ENCODE data around the gene ENPP1. TPM values are rescaled to one million over a fixed set of nuclear protein-coding genes. Genes with fewer than 3 reads are reported as not detected.

Gene ENPP1
- total RNA-seq, 1 donor from 2014 or later = 32.4 TPM

- Mint-ChIP-seq H3K9me3 (ENCODE audit: unreplicated experiment) (no peaks in the 10 kb centered on the region), H3K4me1 (ENCODE audit: unreplicated experiment) (no peaks in the 10 kb centered on the region), H3K27me3 (ENCODE audit: unreplicated experiment) (no peaks in the 10 kb centered on the region), H3K4me3 (ENCODE audit: unreplicated experiment) (no peak overlapping the region), H3K27ac (ENCODE audit: unreplicated experiment) (no peak overlapping the region), H3K36me3 (ENCODE audit: low read depth, unreplicated experiment) (peaks cover 14% of the 10 kb centered on the region)
- TF ChIP-seq, protein P1, sequence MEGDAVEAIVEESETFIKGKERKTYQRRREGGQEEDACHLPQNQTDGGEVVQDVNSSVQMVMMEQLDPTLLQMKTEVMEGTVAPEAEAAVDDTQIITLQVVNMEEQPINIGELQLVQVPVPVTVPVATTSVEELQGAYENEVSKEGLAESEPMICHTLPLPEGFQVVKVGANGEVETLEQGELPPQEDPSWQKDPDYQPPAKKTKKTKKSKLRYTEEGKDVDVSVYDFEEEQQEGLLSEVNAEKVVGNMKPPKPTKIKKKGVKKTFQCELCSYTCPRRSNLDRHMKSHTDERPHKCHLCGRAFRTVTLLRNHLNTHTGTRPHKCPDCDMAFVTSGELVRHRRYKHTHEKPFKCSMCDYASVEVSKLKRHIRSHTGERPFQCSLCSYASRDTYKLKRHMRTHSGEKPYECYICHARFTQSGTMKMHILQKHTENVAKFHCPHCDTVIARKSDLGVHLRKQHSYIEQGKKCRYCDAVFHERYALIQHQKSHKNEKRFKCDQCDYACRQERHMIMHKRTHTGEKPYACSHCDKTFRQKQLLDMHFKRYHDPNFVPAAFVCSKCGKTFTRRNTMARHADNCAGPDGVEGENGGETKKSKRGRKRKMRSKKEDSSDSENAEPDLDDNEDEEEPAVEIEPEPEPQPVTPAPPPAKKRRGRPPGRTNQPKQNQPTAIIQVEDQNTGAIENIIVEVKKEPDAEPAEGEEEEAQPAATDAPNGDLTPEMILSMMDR (IDR thresholded peaks at IDR 0.05; ENCODE audit: unreplicated experiment) = no peak
- no peak for DNase-seq (ENCODE audit: low spot score)
These were observed 82.3 kb downstream of the ENPP1 start for GRCh38 chr6:131890091-131890490.

GRCh38 chr6:131893198-131893597 lies 85.4 kb downstream of the ENPP1 start:
- no peak overlapping the region for H3K4me3 Mint-ChIP-seq (ENCODE audit: unreplicated experiment)
- H3K36me3 Mint-ChIP-seq (ENCODE audit: low read depth, unreplicated experiment) = peaks cover 12% of the 10 kb centered on the region
- no peaks in the 10 kb centered on the region for H3K27me3 Mint-ChIP-seq (ENCODE audit: unreplicated experiment)
- TF ChIP-seq, protein P1 (IDR thresholded peaks at IDR 0.05; ENCODE audit: unreplicated experiment) = no peak
- no peak overlapping the region for H3K27ac Mint-ChIP-seq (ENCODE audit: unreplicated experiment)
- no peaks in the 10 kb centered on the region for H3K4me1 Mint-ChIP-seq (ENCODE audit: unreplicated experiment)
- H3K9me3 Mint-ChIP-seq (ENCODE audit: unreplicated experiment) = no peaks in the 10 kb centered on the region
- DNase-seq (ENCODE audit: low spot score) = no peak

GRCh38 chr6:131894493-131895424 lies 86.9 kb downstream of the ENPP1 start:
- H3K27ac Mint-ChIP-seq (ENCODE audit: unreplicated experiment) = no peak overlapping the region

DNA sequence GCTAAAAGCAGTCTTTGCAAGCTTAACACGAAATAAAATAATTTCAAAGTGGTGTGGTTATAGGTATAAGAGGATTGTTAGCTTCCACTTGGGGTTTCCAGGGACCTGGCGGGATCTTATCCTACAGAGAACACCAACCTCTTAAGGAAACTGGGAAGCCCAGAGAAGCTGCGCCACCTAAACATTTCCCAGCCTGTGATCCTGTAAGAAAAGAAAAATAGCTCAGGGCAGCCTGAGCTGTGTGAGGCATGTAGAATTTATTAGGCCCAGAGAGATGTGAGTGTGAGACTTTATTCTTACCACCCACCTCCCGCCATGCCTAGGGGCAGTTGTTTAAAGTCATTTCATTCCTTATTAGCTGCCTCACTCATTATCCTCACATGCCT lies 89.2 kb downstream of the ENPP1 start:
- Mint-ChIP-seq H3K27ac (ENCODE audit: unreplicated experiment) (no peak overlapping the region), H3K9me3 (ENCODE audit: unreplicated experiment) (no peaks in the 10 kb centered on the region), H3K4me1 (ENCODE audit: unreplicated experiment) (peaks cover 15% of the 10 kb centered on the region), H3K27me3 (ENCODE audit: unreplicated experiment) (peaks cover 3% of the 10 kb centered on the region), H3K36me3 (ENCODE audit: low read depth, unreplicated experiment) (peaks cover 3% of the 10 kb centered on the region), H3K4me3 (ENCODE audit: unreplicated experiment) (no peak overlapping the region)
- TF ChIP-seq, protein P1 (IDR thresholded peaks at IDR 0.05; ENCODE audit: unreplicated experiment) = no peak
- DNase-seq (ENCODE audit: low spot score) = no peak

More at GRCh38 chr6:131894493-131895424, 86.9 kb downstream of the ENPP1 start:
- no peak for DNase-seq (ENCODE audit: low spot score)
- TF ChIP-seq, protein P1 (IDR thresholded peaks at IDR 0.05; ENCODE audit: unreplicated experiment) = no peak
- H3K9me3 Mint-ChIP-seq (ENCODE audit: unreplicated experiment) = no peaks in the 10 kb centered on the region
- peaks cover 3% of the 10 kb centered on the region for H3K36me3 Mint-ChIP-seq (ENCODE audit: low read depth, unreplicated experiment)
- peaks cover 2% of the 10 kb centered on the region for H3K27me3 Mint-ChIP-seq (ENCODE audit: unreplicated experiment)
- no peaks in the 10 kb centered on the region for H3K4me1 Mint-ChIP-seq (ENCODE audit: unreplicated experiment)
- H3K4me3 Mint-ChIP-seq (ENCODE audit: unreplicated experiment) = no peak overlapping the region

- TF ChIP-seq, protein P1 (IDR thresholded peaks at IDR 0.05; ENCODE audit: unreplicated experiment) = no peak
- no peak overlapping the region for H3K27ac Mint-ChIP-seq (ENCODE audit: unreplicated experiment)
- no peak for DNase-seq (ENCODE audit: low spot score)
- H3K9me3 Mint-ChIP-seq (ENCODE audit: unreplicated experiment) = no peaks in the 10 kb centered on the region
- peaks cover 15% of the 10 kb centered on the region for H3K4me1 Mint-ChIP-seq (ENCODE audit: unreplicated experiment)
- H3K4me3 Mint-ChIP-seq (ENCODE audit: unreplicated experiment) = no peak overlapping the region
- H3K27me3 Mint-ChIP-seq (ENCODE audit: unreplicated experiment) = peaks cover 4% of the 10 kb centered on the region
- peaks cover 3% of the 10 kb centered on the region for H3K36me3 Mint-ChIP-seq (ENCODE audit: low read depth, unreplicated experiment)
These were observed 89.8 kb downstream of the ENPP1 start for GRCh38 chr6:131897621-131898020.
